SK-N-SH treated with all-trans-retinoic acid at 6 μM for 48 hours (cell line): ENCODE data around the gene COL19A1.
"Not testable (repeated sequence)": the region's sequence is repeated elsewhere in the genome, so short reads cannot be mapped to it uniquely, and the experiment has no call there.

ENCODE experiments used
- ATAC-seq: fragments of 200-7000 bp; cut with Tn5 transposase; 3 replicates; pipeline ENCODE4 v1.9.1; 2020; ENCODE audit warnings: mild to moderate bottlenecking, moderate library complexity
- ARNTL ChIP-seq: fragments of 450-650 bp; formaldehyde crosslinking; IDR thresholded peaks from 2 replicates; pipeline ENCODE4 v1.5.0; 2020; ENCODE audit warnings: low read depth, mild to moderate bottlenecking, moderate library complexity, borderline replicate concordance
- BACH2 ChIP-seq: fragments of 250-450 bp; sonication (Bioruptor Pico); IDR thresholded peaks from 2 replicates; pipeline ENCODE4 v1.9.0; 2021; ENCODE audit warnings: mild to moderate bottlenecking, borderline replicate concordance
- CSDC2 ChIP-seq: fragments of 250-450 bp; sonication (Bioruptor Pico); IDR thresholded peaks from 2 replicates; pipeline ENCODE4 v1.5.0; 2020; ENCODE audit warnings: mild to moderate bottlenecking, moderate library complexity
- ESRRG ChIP-seq: fragments of 250-450 bp; sonication (Bioruptor Pico); IDR thresholded peaks from 2 replicates; pipeline ENCODE4 v1.6.1; 2021; ENCODE audit warnings: mild to moderate bottlenecking
- GLIS3 ChIP-seq: fragments of 250-450 bp; sonication (Bioruptor Pico); IDR thresholded peaks from 2 replicates; pipeline ENCODE4 v1.5.0; 2020; ENCODE audit warnings: mild to moderate bottlenecking, moderate library complexity
- OSR1 ChIP-seq: fragments of 250-450 bp; sonication (Bioruptor Pico); IDR thresholded peaks from 2 replicates; pipeline ENCODE4 v1.8.0; 2022; ENCODE audit warnings: moderate library complexity, mild to moderate bottlenecking, inconsistent platforms
- PATZ1 ChIP-seq: fragments of 250-450 bp; sonication (Bioruptor Pico); IDR thresholded peaks from 2 replicates; pipeline ENCODE4 v1.8.0; 2020; ENCODE audit warnings: mild to moderate bottlenecking, moderate library complexity, borderline replicate concordance
- POU6F1 ChIP-seq: fragments of 250-450 bp; sonication (Bioruptor Pico); IDR thresholded peaks from 2 replicates; pipeline ENCODE4 v1.8.0; 2021; ENCODE audit warnings: low read depth, mild to moderate bottlenecking, moderate library complexity, borderline replicate concordance
- PPARA ChIP-seq: fragments of 250-450 bp; sonication (Bioruptor Pico); IDR thresholded peaks from 2 replicates; pipeline ENCODE4 v1.5.0; 2020; ENCODE audit warnings: mild to moderate bottlenecking, borderline replicate concordance
- RARB ChIP-seq: fragments of 250-450 bp; sonication (Bioruptor Pico); IDR thresholded peaks from 2 replicates; pipeline ENCODE4 v1.8.0; 2021; ENCODE audit warnings: mild to moderate bottlenecking, moderate library complexity
- SNAI2 ChIP-seq: fragments of 250-450 bp; sonication (Bioruptor Pico); IDR thresholded peaks from 2 replicates; pipeline ENCODE4 v1.5.0; 2020; ENCODE audit warnings: mild to moderate bottlenecking, moderate library complexity
- TCF4 ChIP-seq: fragments of 250-450 bp; sonication (Bioruptor Pico); IDR thresholded peaks from 2 replicates; pipeline ENCODE4 v1.8.0; 2021; ENCODE audit warnings: mild to moderate bottlenecking, moderate library complexity, borderline replicate concordance
- TSHZ2 ChIP-seq: fragments of 250-450 bp; sonication (Bioruptor Pico); IDR thresholded peaks from 2 replicates; pipeline ENCODE4 v1.5.0; 2020; ENCODE audit warnings: mild to moderate bottlenecking, moderate library complexity
- ZC3H10 ChIP-seq: fragments of 250-450 bp; sonication (Bioruptor Pico); IDR thresholded peaks from 2 replicates; pipeline ENCODE4 v1.5.1; 2021; ENCODE audit warnings: mild to moderate bottlenecking, moderate library complexity
- ZFP3 ChIP-seq: fragments of 250-450 bp; sonication (Bioruptor Pico); IDR thresholded peaks from 2 replicates; pipeline ENCODE4 v1.5.0; 2020; ENCODE audit warnings: mild to moderate bottlenecking, moderate library complexity
- ZFP30 ChIP-seq: fragments of 450-650 bp; formaldehyde crosslinking; IDR thresholded peaks from 2 replicates; pipeline ENCODE4 v1.5.0; 2022; ENCODE audit warnings: mild to moderate bottlenecking, moderate library complexity
- ZNF565 ChIP-seq: fragments of 450-650 bp; formaldehyde crosslinking; conservative IDR thresholded peaks from 2 replicates; pipeline ENCODE4 v1.5.0; 2020; ENCODE audit warnings: low read depth, mild to moderate bottlenecking, moderate library complexity
- ZNF70 ChIP-seq: fragments of 450-650 bp; formaldehyde crosslinking; IDR thresholded peaks from 2 replicates; pipeline ENCODE4 v1.5.0; 2020; ENCODE audit warnings: mild to moderate bottlenecking, moderate library complexity
- ZNF8 ChIP-seq: fragments of 450-650 bp; formaldehyde crosslinking; IDR thresholded peaks from 2 replicates; pipeline ENCODE4 v1.5.0; 2020; ENCODE audit warnings: mild to moderate bottlenecking, moderate library complexity

COL19A1 gene

GRCh38 chr6:69918813-69919475 is 52.6 kb downstream of the COL19A1 start:
- ATAC-seq, result peak; percentile 75
- TF ChIP-seq ZFP30 (CRISPR knock-in tag) (no peak), ZNF8 (no peak), TSHZ2 (CRISPR knock-in tag) (no peak), GLIS3 (CRISPR knock-in tag) (no peak), SNAI2 (CRISPR knock-in tag) (no peak), ZFP3 (CRISPR knock-in tag) (no peak), ZC3H10 (no peak)

GRCh38 chr6:69921066-69921465 is 54.7 kb downstream of the COL19A1 start:
- not testable (repeated sequence) for ATAC-seq

- ATAC-seq, result not testable (repeated sequence)
Measured at GRCh38 chr6:69921611-69922010, 55.3 kb downstream of the COL19A1 start.

- TF ChIP-seq ZNF565 (CRISPR knock-in tag), result no peak
- TF ChIP-seq ARNTL (CRISPR knock-in tag), result no peak
- TF ChIP-seq POU6F1 (CRISPR knock-in tag), result no peak
- TF ChIP-seq ZNF70 (CRISPR knock-in tag), result no peak
- TF ChIP-seq SNAI2 (CRISPR knock-in tag), result no peak
- no peak for TF ChIP-seq ZFP30 (CRISPR knock-in tag)
- TF ChIP-seq ZNF8, result no peak
- TF ChIP-seq TSHZ2 (CRISPR knock-in tag), result no peak
- no peak for TF ChIP-seq RARB
- no peak for TF ChIP-seq GLIS3 (CRISPR knock-in tag)
- no peak for TF ChIP-seq BACH2 (CRISPR knock-in tag)
- no peak for TF ChIP-seq CSDC2 (CRISPR knock-in tag)
- no peak for TF ChIP-seq ESRRG (CRISPR knock-in tag)
- no peak for TF ChIP-seq ZFP3 (CRISPR knock-in tag)
- TF ChIP-seq PPARA, result no peak
- no peak for TF ChIP-seq TCF4
- TF ChIP-seq OSR1 (CRISPR knock-in tag), result no peak
- TF ChIP-seq PATZ1 (CRISPR knock-in tag), result no peak
- no peak for ATAC-seq
Measured at GRCh38 chr6:69926745-69927144, 60.4 kb downstream of the COL19A1 start.
